ENCODE data around the gene TBC1D14. TPM values are rescaled to one million over a fixed set of nuclear protein-coding genes. Genes with fewer than 3 reads are reported as not detected.

Gene TBC1D14
- total RNA-seq, 2 experiments from 2014 or later = 38.4 to 44.1 TPM

DNA sequence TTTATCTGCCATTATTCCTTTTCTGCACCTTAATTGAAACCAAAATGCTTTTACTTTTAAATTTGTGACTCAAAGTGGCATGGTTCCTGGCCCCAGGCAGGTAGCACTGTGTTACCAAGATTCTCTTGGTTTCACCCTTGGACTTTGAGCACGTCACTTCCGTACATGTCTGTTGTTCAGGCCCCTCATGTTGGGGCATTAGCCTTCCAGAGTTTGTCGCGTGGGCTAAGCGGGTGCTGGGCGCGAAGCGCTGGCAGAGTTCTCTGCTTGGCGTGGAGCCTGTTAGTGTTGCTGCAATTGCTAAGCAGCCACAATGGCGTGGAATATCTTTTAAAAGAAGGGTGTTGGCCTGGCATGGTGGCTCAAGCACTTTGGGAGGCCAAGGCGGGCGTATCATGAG, 119.6 kb downstream of the TBC1D14 start:
- ChIA-PET CTCF (ENCODE audit: unreplicated experiment) (no interaction called here), POLR2A (no interaction called here)
- no TSS peak for BruUV-seq (replicated peaks)

DNA sequence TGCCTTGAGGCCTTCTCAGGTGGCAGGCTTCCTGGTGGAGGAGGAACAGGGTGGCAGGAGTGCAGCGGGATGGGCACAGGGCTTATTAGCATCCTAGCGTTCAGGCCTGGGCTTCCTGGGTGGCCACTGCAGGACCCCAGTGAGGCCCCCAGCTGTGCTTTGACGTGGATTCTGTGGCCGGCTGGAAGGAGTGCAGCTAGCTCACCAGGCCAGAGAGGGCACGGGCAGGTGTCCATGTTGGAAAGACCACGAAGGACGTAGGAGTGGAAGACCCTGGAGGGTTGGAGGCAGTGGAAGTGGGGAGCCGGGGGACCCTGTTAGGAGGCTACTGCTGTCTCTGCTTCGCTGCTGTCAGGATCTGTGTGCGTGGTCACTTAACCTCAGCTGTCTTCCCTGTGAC, 120.3 kb downstream of the TBC1D14 start:
- Histone ChIP-seq H3K4me2 (ENCODE audit: low read length) (no peak overlapping the region), H3K9me3 (ENCODE audit: low read length) (no peaks in the 10 kb centered on the region), H3K4me3 (ENCODE audit: low read depth, low read length, poor library complexity, severe bottlenecking) (no peak overlapping the region), H3K36me3 (ENCODE audit: insufficient read depth, low read length) (peaks cover 36% of the 10 kb centered on the region), H3K9me2 (ENCODE audit: insufficient read depth, low read length) (no peaks in the 10 kb centered on the region), H3K4me1 (ENCODE audit: insufficient read depth, low read length, poor library complexity, severe bottlenecking) (no peaks in the 10 kb centered on the region), H4K20me1 (ENCODE audit: insufficient read depth, low read length) (no peaks in the 10 kb centered on the region), H3K27ac (ENCODE audit: low read depth, low read length, poor library complexity, severe bottlenecking) (no peak overlapping the region), H3K79me2 (ENCODE audit: insufficient read depth, low read depth, low read length) (no peaks in the 10 kb centered on the region), H2AFZ (ENCODE audit: low read length) (no peak overlapping the region)
- ChIA-PET CTCF (ENCODE audit: unreplicated experiment) (interaction anchor here (0.6 kb wide), 1 partner anchor 144 kb away, joined by 3 read pairs; no protein-coding TSS in a partner anchor), POLR2A (no interaction called here)
- BruUV-seq (replicated peaks) = no TSS peak
- no peak for DNase-seq (ENCODE audit: low spot score)
- intact Hi-C loops (cut with micrococcal nuclease; ENCODE audit: unreplicated experiment) = no loop called here
- TF ChIP-seq EZH2phosphoT487 (IDR thresholded peaks at IDR 0.05; ENCODE audit: borderline replicate concordance, low read depth, low read length) = no peak
- TF ChIP-seq, protein P1, sequence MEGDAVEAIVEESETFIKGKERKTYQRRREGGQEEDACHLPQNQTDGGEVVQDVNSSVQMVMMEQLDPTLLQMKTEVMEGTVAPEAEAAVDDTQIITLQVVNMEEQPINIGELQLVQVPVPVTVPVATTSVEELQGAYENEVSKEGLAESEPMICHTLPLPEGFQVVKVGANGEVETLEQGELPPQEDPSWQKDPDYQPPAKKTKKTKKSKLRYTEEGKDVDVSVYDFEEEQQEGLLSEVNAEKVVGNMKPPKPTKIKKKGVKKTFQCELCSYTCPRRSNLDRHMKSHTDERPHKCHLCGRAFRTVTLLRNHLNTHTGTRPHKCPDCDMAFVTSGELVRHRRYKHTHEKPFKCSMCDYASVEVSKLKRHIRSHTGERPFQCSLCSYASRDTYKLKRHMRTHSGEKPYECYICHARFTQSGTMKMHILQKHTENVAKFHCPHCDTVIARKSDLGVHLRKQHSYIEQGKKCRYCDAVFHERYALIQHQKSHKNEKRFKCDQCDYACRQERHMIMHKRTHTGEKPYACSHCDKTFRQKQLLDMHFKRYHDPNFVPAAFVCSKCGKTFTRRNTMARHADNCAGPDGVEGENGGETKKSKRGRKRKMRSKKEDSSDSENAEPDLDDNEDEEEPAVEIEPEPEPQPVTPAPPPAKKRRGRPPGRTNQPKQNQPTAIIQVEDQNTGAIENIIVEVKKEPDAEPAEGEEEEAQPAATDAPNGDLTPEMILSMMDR (conservative IDR thresholded peaks at IDR 0.05; ENCODE audit: low read length) = no peak

More for the DNA sequence above, 119.6 kb downstream of the TBC1D14 start:
- no peak overlapping the region for H3K27ac ChIP-seq (ENCODE audit: low read depth, low read length, poor library complexity, severe bottlenecking)
- no peak for TF ChIP-seq EZH2phosphoT487 (IDR thresholded peaks at IDR 0.05; ENCODE audit: borderline replicate concordance, low read depth, low read length)
- TF ChIP-seq, protein P1 (conservative IDR thresholded peaks at IDR 0.05; ENCODE audit: low read length) = no peak
- no peaks in the 10 kb centered on the region for H3K79me2 ChIP-seq (ENCODE audit: insufficient read depth, low read depth, low read length)
- H3K4me3 ChIP-seq (ENCODE audit: low read depth, low read length, poor library complexity, severe bottlenecking) = no peak overlapping the region
- DNase-seq (ENCODE audit: low spot score) = no peak
- intact Hi-C loops (cut with micrococcal nuclease; ENCODE audit: unreplicated experiment) = no loop called here
- H2AFZ ChIP-seq (ENCODE audit: low read length) = no peak overlapping the region
- H4K20me1 ChIP-seq (ENCODE audit: insufficient read depth, low read length) = no peaks in the 10 kb centered on the region
- no peaks in the 10 kb centered on the region for H3K9me3 ChIP-seq (ENCODE audit: low read length)
- H3K36me3 ChIP-seq (ENCODE audit: insufficient read depth, low read length) = peaks cover 39% of the 10 kb centered on the region
- H3K9me2 ChIP-seq (ENCODE audit: insufficient read depth, low read length) = no peaks in the 10 kb centered on the region
- no peaks in the 10 kb centered on the region for H3K4me1 ChIP-seq (ENCODE audit: insufficient read depth, low read length, poor library complexity, severe bottlenecking)
- no peak overlapping the region for H3K4me2 ChIP-seq (ENCODE audit: low read length)

- ChIA-PET POLR2A (interaction anchor here (0.5 kb wide), 1 partner anchor 69 kb away, joined by 3 read pairs; no protein-coding TSS in a partner anchor), CTCF (ENCODE audit: unreplicated experiment) (interaction anchor here (0.6 kb wide), 1 partner anchor 10 kb away, joined by 3 read pairs; no protein-coding TSS in a partner anchor)
- H3K79me2 ChIP-seq (ENCODE audit: insufficient read depth, low read depth, low read length) = no peaks in the 10 kb centered on the region
- no peak overlapping the region for H2AFZ ChIP-seq (ENCODE audit: low read length)
- H3K36me3 ChIP-seq (ENCODE audit: insufficient read depth, low read length) = peaks cover 33% of the 10 kb centered on the region
- BruUV-seq (replicated peaks) = TSS peak; percentile 73
- no peak for DNase-seq (ENCODE audit: low spot score)
- no peaks in the 10 kb centered on the region for H3K9me3 ChIP-seq (ENCODE audit: low read length)
- intact Hi-C loops (cut with micrococcal nuclease; ENCODE audit: unreplicated experiment) = no loop called here
- H3K27ac ChIP-seq (ENCODE audit: low read depth, low read length, poor library complexity, severe bottlenecking) = no peak overlapping the region
- H3K4me1 ChIP-seq (ENCODE audit: insufficient read depth, low read length, poor library complexity, severe bottlenecking) = no peaks in the 10 kb centered on the region
- TF ChIP-seq, protein P1 (conservative IDR thresholded peaks at IDR 0.05; ENCODE audit: low read length) = no peak
- TF ChIP-seq EZH2phosphoT487 (IDR thresholded peaks at IDR 0.05; ENCODE audit: borderline replicate concordance, low read depth, low read length) = no peak
- H3K4me3 ChIP-seq (ENCODE audit: low read depth, low read length, poor library complexity, severe bottlenecking) = no peak overlapping the region
- no peaks in the 10 kb centered on the region for H3K9me2 ChIP-seq (ENCODE audit: insufficient read depth, low read length)
- H3K4me2 ChIP-seq (ENCODE audit: low read length) = no peak overlapping the region
- no peaks in the 10 kb centered on the region for H4K20me1 ChIP-seq (ENCODE audit: insufficient read depth, low read length)
These were observed 121.2 kb downstream of the TBC1D14 start for GRCh38 chr4:7030856-7031255.
